Body of pancreas (tissue), 4 donors: ENCODE measurements around the gene GALNT12.

ENCODE experiments used
- POLR2A ChIP-seq, 3 donors: fragments of 450-650 bp; IDR thresholded peaks; one replicate each; pipeline ENCODE4 v1.6.1; 2016; ENCODE audit warnings: antibody characterized with exemption in 3 of 3, mild to moderate bottlenecking in 2 of 3
- TF ChIP-seq, protein P1 (sequence below), 7 experiments: fragments of 450-650 bp in 4 of 7; fragments of 200-600 bp in 3 of 7; sonication (generic) in 3 of 7; IDR thresholded peaks; one replicate each; pipeline ENCODE4 v1.5.1; 2016 to 2019; ENCODE audit warnings: antibody characterized with exemption in 7 of 7

DNA sequence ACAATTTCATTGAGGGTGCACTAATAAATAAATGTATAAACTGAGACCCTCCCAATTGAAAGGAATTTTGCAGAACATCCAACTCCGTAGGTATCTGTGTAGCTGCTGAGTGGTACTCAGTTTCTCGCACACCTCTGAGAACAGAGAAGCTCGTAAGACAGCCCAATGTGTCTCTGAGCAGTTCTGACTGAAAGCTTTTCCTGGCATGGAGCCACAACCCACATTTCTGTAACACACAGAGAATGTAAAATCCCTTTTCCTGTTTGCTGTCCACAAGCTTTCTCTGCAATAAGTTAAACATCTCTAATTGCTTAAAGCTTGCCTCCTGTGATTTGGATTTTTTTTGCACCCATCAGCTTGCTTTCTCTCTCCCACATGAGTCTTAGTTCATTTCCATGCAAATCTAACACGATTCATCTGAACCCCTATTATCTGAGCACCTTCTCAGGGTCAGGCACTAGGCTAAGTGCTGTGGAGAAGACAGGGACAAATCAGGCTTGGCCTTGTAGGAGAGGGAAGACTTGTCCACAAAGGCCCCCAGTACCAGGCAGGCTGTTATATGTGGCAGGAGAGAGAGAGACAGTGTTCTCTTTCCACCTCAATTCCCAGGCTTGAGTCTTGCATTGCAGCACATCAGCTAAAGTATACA, 92.1 kb downstream of the GALNT12 start:
- no peak for TF ChIP-seq POLR2A (IDR thresholded peaks at IDR 0.05)
- TF ChIP-seq, protein P1, sequence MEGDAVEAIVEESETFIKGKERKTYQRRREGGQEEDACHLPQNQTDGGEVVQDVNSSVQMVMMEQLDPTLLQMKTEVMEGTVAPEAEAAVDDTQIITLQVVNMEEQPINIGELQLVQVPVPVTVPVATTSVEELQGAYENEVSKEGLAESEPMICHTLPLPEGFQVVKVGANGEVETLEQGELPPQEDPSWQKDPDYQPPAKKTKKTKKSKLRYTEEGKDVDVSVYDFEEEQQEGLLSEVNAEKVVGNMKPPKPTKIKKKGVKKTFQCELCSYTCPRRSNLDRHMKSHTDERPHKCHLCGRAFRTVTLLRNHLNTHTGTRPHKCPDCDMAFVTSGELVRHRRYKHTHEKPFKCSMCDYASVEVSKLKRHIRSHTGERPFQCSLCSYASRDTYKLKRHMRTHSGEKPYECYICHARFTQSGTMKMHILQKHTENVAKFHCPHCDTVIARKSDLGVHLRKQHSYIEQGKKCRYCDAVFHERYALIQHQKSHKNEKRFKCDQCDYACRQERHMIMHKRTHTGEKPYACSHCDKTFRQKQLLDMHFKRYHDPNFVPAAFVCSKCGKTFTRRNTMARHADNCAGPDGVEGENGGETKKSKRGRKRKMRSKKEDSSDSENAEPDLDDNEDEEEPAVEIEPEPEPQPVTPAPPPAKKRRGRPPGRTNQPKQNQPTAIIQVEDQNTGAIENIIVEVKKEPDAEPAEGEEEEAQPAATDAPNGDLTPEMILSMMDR (IDR thresholded peaks at IDR 0.05) = no peak
